ENCODE measurements around the gene CCT8L2. TPM values are rescaled to one million over a fixed set of nuclear protein-coding genes. Genes with fewer than 3 reads are reported as not detected.
"Not testable (repeated sequence)": the region's sequence is repeated elsewhere in the genome, so short reads cannot be mapped to it uniquely, and the experiment has no call there.

The CCT8L2 gene
- total and polyA plus RNA-seq, 2 donors (not counting 3 experiments of a cell fraction or from before 2014, with no cell fraction given): not detected

DNA sequence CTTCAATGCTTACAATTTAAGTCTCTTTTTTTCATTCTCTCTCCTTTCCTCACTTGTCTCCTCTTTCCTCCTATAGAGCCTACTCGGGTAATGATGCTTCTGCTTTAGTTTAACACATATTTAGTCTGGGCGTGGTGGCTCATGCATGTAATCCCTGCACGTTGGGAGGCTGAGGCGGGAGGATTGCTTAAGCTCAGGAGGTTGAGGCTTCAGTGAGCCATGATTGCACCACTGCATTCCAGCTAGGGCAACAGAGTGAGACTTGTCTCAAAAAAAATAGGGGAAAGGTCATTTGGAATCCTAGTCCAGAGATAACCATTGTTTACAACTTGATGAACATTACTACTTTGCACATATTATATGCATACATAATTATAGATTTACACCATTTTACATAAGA, 1.4 kb upstream of the CCT8L2 start:
- H3K9me3 ChIP-seq (replicated peaks; ENCODE audit: control insufficient read depth, insufficient read depth, low read length): no peaks in the 10 kb centered on the region
- intact Hi-C loops (cut with micrococcal nuclease) (no loop called here), dilution Hi-C loops (cut with MboI; ENCODE audit: extremely low pct_ligation_motif_present, low sequenced_read_pairs) (no loop called here)
- no peaks in the 10 kb centered on the region for H3K4me1 ChIP-seq (ENCODE audit: control insufficient read depth, extremely low read depth, insufficient read depth, low read length)
- no peaks in the 10 kb centered on the region for H3K36me3 ChIP-seq (ENCODE audit: control insufficient read depth in 2 of 2, extremely low read depth in 1 of 2, insufficient read depth in 2 of 2, low read length in 2 of 2)
- DNase-seq (ENCODE audit: low read depth, low spot score) (no peak), FAIRE-seq (no peak)
- no peak overlapping the region for H3K9ac ChIP-seq (replicated peaks; ENCODE audit: extremely low read depth, insufficient read depth, low read length)
- no peaks in the 10 kb centered on the region for H3K27me3 ChIP-seq (ENCODE audit: control insufficient read depth in 2 of 2, insufficient read depth in 2 of 2, low read length in 2 of 2)
- no peak overlapping the region for H3K4me3 ChIP-seq (replicated peaks in 1 of 3; ENCODE audit: insufficient read depth in 1 of 3, low read depth in 1 of 3, low read length in 3 of 3)
- H2AFZ ChIP-seq (ENCODE audit: low read depth, low read length): no peak overlapping the region
- ChIA-PET POLR2A (no interaction called here), CTCF (no interaction called here)
- H3K9me1 ChIP-seq (replicated peaks; ENCODE audit: control insufficient read depth, extremely low read depth, insufficient read depth, low read length): no peaks in the 10 kb centered on the region
- H3K79me2 ChIP-seq (ENCODE audit: control insufficient read depth, insufficient read depth, low read length): no peaks in the 10 kb centered on the region
- no TSS peak for BruUV-seq (replicated peaks)
- H3K27ac ChIP-seq (ENCODE audit: insufficient read depth, low read depth, low read length): no peak overlapping the region
- H4K20me1 ChIP-seq (replicated peaks; ENCODE audit: control insufficient read depth, extremely low read depth, insufficient read depth, low read length): no peaks in the 10 kb centered on the region
- no peak for TF ChIP-seq FOS (IDR thresholded peaks at IDR 0.05; ENCODE audit: borderline replicate concordance, insufficient read depth, low read length)
- no peak for TF ChIP-seq EZH2 (IDR thresholded peaks at IDR 0.05; ENCODE audit: borderline replicate concordance, low read depth, low read length, severe bottlenecking)
- no peak for TF ChIP-seq MYC (IDR thresholded peaks at IDR 0.05; ENCODE audit: low read depth, low read length)
- TF ChIP-seq, protein P1, sequence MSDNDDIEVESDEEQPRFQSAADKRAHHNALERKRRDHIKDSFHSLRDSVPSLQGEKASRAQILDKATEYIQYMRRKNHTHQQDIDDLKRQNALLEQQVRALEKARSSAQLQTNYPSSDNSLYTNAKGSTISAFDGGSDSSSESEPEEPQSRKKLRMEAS (IDR thresholded peaks at IDR 0.05; ENCODE audit: insufficient read depth, insufficient read length): no peak
- TF ChIP-seq POLR2AphosphoS5 (IDR thresholded peaks at IDR 0.05; ENCODE audit: insufficient read depth, low read depth, low read length): no peak
- no peak for TF ChIP-seq POLR2A (IDR thresholded peaks at IDR 0.05; ENCODE audit: low read depth, low read length)
- TF ChIP-seq GATA2 (IDR thresholded peaks at IDR 0.05; ENCODE audit: insufficient read depth, insufficient read length, low read depth, low read length): no peak
- TF ChIP-seq, protein P2, sequence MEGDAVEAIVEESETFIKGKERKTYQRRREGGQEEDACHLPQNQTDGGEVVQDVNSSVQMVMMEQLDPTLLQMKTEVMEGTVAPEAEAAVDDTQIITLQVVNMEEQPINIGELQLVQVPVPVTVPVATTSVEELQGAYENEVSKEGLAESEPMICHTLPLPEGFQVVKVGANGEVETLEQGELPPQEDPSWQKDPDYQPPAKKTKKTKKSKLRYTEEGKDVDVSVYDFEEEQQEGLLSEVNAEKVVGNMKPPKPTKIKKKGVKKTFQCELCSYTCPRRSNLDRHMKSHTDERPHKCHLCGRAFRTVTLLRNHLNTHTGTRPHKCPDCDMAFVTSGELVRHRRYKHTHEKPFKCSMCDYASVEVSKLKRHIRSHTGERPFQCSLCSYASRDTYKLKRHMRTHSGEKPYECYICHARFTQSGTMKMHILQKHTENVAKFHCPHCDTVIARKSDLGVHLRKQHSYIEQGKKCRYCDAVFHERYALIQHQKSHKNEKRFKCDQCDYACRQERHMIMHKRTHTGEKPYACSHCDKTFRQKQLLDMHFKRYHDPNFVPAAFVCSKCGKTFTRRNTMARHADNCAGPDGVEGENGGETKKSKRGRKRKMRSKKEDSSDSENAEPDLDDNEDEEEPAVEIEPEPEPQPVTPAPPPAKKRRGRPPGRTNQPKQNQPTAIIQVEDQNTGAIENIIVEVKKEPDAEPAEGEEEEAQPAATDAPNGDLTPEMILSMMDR (IDR thresholded peaks at IDR 0.05; ENCODE audit: extremely low read depth in 1 of 2, insufficient read depth in 1 of 2, low read depth in 1 of 2, low read length in 2 of 2): no peak
- no peak for TF ChIP-seq JUN (IDR thresholded peaks at IDR 0.05; ENCODE audit: borderline replicate concordance, insufficient read depth, insufficient read length, low read depth)
- no peak overlapping the region for H3K4me2 ChIP-seq (ENCODE audit: insufficient read depth, low read length)

DNA sequence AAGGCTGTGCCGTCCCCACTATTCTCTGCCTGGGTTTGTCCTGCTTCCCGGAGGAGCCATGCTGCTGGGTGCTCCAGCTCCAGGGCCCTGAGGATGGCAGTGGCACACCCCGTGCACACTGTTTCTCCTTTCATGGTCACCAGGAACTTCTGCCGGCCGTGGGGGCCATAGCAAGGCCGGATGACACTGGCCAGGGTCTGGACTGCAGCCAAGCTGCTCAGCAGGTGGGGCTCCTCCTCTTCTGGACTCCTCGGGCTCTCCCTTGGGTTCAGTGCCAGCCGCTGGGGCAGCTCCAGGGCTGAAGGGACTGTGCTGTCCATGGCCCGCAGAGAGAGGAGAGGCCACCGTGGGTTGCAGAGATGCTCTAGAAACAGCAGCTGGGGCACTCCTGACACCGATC, 379 bp downstream of the CCT8L2 start:
- POLR2A ChIA-PET; H3K4me1 ChIP-seq (ENCODE audit: control insufficient read depth, extremely low read depth, insufficient read depth, low read length); H3K4me2 ChIP-seq (ENCODE audit: insufficient read depth, low read length); H3K27ac ChIP-seq (ENCODE audit: insufficient read depth, low read depth, low read length); BruUV-seq (replicated peaks); H2AFZ ChIP-seq (ENCODE audit: low read depth, low read length); H3K36me3 ChIP-seq (ENCODE audit: control insufficient read depth in 2 of 2, extremely low read depth in 1 of 2, insufficient read depth in 2 of 2, low read length in 2 of 2); H3K4me3 ChIP-seq (replicated peaks in 1 of 3; ENCODE audit: insufficient read depth in 1 of 3, low read depth in 1 of 3, low read length in 3 of 3); dilution Hi-C loops (cut with MboI; ENCODE audit: extremely low pct_ligation_motif_present, low sequenced_read_pairs); CTCF ChIA-PET; H3K9ac ChIP-seq (replicated peaks; ENCODE audit: extremely low read depth, insufficient read depth, low read length); H3K79me2 ChIP-seq (ENCODE audit: control insufficient read depth, insufficient read depth, low read length); intact Hi-C loops (cut with micrococcal nuclease); H4K20me1 ChIP-seq (replicated peaks; ENCODE audit: control insufficient read depth, extremely low read depth, insufficient read depth, low read length); H3K9me1 ChIP-seq (replicated peaks; ENCODE audit: control insufficient read depth, extremely low read depth, insufficient read depth, low read length); DNase-seq (ENCODE audit: low read depth, low spot score); FAIRE-seq; H3K27me3 ChIP-seq (ENCODE audit: control insufficient read depth in 2 of 2, insufficient read depth in 2 of 2, low read length in 2 of 2); H3K9me3 ChIP-seq (replicated peaks; ENCODE audit: control insufficient read depth, insufficient read depth, low read length): not testable (repeated sequence)

DNA sequence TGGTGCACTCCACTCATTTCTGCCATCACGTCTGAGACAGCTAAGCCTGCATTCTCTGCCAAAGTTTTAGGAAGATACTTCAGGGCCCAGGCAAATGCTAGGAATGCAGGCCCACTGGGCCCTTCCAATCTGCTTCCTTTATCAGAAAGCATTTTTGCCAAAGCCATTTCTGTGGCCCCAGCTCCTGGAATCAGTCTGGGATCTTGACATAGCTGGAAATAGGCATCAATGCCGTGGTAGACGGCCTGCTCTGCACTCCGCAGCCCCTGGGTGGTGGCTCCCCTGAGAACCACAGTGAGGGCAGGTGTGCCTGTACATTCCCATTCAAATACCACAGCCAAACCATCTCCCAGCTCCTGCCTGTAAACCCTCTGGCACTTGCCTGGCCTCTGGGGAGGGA, 1.5 kb downstream of the CCT8L2 start:
- H3K9me1 ChIP-seq (replicated peaks; ENCODE audit: control insufficient read depth, extremely low read depth, insufficient read depth, low read length); H3K9ac ChIP-seq (replicated peaks; ENCODE audit: extremely low read depth, insufficient read depth, low read length); H3K4me2 ChIP-seq (ENCODE audit: insufficient read depth, low read length); DNase-seq (ENCODE audit: low read depth, low spot score); intact Hi-C loops (cut with micrococcal nuclease); H3K36me3 ChIP-seq (ENCODE audit: control insufficient read depth in 2 of 2, extremely low read depth in 1 of 2, insufficient read depth in 2 of 2, low read length in 2 of 2); CTCF ChIA-PET; H3K4me3 ChIP-seq (replicated peaks in 1 of 3; ENCODE audit: insufficient read depth in 1 of 3, low read depth in 1 of 3, low read length in 3 of 3); H3K79me2 ChIP-seq (ENCODE audit: control insufficient read depth, insufficient read depth, low read length); dilution Hi-C loops (cut with MboI; ENCODE audit: extremely low pct_ligation_motif_present, low sequenced_read_pairs); H4K20me1 ChIP-seq (replicated peaks; ENCODE audit: control insufficient read depth, extremely low read depth, insufficient read depth, low read length); H3K9me3 ChIP-seq (replicated peaks; ENCODE audit: control insufficient read depth, insufficient read depth, low read length); H3K4me1 ChIP-seq (ENCODE audit: control insufficient read depth, extremely low read depth, insufficient read depth, low read length); POLR2A ChIA-PET; H3K27me3 ChIP-seq (ENCODE audit: control insufficient read depth in 2 of 2, insufficient read depth in 2 of 2, low read length in 2 of 2); H2AFZ ChIP-seq (ENCODE audit: low read depth, low read length); H3K27ac ChIP-seq (ENCODE audit: insufficient read depth, low read depth, low read length); FAIRE-seq; BruUV-seq (replicated peaks): not testable (repeated sequence)

Measured in endothelial cell of umbilical vein (primary cell).